T-helper 1 cell treated with Interleukin-12 subunit alpha and Interleukin-12 subunit beta and Interleukin-4 antibody, amounts not matched to agents 30 ng/mL and 1 ng/mL, for 36 hours (primary cell): ENCODE measurements around the gene KYNU. TPM values are rescaled to one million over a fixed set of nuclear protein-coding genes. Genes with fewer than 3 reads are reported as not detected.

Experiments
- intact Hi-C: fragments of 100-400 bp; cut with micrococcal nuclease; formaldehyde crosslinking; loops from one replicate; pipeline ENCODE4 v1.15.1; 2024
- total RNA-seq: library from RNA; stranded (reverse); gene quantifications from 2 replicates; pipeline ENCODE4 v1.2.3, GENCODE V29; 2022

The KYNU gene
- total RNA-seq, 1 donor from 2014 or later, result not detected

DNA sequence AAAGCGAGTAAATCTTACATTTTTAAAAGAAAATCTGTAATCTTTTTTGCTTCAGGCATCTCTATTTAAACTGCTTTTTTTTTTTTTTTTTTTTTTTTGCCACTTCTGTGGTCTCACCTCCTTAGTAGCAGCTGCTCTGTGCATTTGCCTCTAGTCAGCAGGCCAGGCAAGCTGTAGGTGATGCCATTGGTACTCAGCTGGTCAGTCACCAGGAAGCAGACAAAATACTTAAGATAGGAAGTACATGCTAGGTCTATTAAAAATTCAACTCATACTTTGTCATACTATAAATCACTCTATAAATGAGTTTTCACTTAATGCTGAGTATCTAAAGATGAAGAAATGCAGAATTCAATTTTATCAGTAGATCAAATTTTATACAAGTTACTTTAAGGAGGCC is 83.7 kb downstream of the KYNU start:
- intact Hi-C loops, result no loop called here

DNA sequence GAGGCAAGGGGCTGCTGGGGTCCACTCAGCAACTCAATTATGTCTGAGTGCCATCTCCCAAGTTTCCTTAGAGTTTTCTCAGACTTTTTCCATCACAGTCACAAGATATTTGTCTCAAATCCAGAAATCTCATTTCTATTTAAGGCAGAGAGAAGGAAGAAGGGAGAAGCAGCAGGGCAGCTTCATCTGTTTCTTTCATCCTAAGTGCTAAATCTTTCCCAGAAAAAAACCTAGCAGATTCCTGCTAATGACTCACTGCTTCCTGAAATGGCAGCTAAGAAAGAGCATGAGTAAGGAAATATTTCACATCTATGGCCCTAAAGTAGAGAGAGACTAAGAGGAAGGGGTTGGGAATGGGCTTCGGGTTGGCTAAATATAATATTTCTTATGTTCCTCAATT is 88.0 kb downstream of the KYNU start:
- intact Hi-C loops, result no loop called here

DNA sequence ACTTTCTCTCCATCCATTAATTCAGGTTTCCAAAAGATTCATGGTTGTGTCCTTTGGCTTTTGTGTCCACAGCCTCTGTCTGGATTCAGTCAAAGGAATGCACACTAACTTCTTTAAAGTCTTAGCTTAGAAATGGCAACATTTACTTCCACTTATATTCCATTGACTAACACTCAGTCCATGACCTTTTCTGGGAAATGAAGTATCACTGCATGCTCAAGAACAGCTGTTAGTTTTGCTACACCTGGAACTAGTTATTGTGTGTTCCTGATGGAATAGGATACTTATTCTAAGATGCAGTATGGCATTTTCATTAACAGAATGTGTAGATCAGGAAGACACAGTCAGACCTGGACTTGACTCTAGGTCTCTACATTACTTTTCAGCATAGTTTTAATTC is 88.8 kb downstream of the KYNU start:
- intact Hi-C loops, result no loop called here

DNA sequence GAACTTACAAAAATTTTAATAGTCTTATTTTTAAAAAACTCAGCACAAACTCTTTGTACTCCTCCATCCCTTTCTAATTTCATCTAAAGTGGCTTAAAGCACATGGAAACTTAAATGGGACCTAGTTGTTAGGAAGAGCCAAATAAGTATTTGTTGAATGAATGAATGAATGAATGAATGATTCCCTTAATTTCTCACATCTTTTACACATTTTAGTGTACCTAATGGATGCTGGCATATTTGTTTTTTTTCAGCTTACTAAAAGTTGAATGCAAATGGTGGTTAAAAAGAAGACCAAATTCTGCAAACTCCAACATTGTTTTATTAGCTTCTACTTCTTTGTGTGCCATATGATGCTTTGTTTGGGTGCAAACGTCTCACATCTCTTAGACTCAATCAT is 89.6 kb downstream of the KYNU start:
- intact Hi-C loops, result no loop called here

DNA sequence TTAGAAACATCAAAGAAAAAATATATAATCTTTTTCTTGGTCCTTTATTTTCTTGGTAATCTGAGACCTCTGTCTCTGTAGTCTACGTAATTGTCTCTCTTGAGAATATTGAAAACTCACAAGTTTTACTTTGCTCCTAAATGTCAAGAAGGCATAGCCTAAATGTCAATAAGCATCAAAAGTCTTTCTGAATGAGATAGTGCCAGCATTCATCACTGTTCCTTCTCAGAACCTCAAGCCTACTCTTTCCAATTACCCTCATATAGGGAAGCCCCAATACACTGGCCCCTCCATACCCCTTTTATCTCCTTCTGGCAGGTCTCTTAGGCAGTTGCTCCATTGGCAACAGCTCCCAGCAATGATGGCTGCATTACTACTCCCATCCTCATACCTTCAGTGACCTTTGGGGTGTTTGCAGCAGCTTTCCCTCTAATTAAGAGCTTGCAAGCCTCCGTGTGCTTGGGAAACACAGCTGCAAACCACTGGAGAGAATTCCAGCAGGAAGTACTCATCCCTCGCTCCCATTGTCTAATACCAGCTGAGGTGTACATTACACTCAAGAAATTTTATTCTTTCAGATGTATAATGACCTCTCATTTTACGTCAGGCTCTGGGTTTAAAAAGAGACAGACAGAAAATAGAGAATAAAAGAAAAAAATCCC is 95.8 kb downstream of the KYNU start:
- intact Hi-C loops, result no loop called here

DNA sequence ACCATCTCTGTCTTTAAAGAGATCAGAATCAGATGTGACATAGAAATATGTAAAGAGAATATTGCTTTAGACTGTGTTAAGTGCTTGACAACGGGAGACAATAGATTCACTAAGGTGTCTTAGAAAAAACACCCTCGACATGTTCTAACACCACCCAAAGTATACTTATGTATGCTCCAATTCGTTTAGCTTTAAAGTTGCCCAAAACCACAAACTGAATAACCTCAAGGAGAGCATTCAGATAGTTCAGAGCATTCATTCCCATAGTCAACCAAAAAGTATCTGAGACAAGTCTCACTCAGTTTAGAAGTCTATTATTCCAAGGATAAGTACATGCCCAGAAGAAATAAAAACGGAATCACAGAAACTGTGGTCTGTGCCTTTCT is 96.4 kb downstream of the KYNU start:
- intact Hi-C loops, result no loop called here

- intact Hi-C loops, result no loop called here
Observed at GRCh38 chr2:142974288-142975024, 97.0 kb downstream of the KYNU start.

DNA sequence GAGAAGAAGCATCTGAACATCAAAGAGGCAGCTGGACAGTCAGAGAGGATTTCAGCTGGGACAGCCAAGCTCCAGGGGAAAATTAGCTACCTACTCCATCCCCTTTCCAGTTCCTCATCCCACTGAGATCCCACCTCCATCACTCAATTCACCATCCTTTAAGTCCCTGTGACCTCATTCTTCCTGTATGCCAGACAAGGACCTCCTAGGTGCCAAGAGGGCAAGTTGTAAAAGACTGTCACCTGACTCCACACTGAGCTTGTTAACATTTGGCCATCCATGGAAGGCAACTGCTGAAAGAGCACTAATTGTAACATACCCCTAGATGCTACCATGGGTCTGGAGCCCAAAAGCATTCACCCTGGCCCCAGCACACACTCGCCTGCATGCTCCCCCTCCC is 97.8 kb downstream of the KYNU start:
- intact Hi-C loops, result no loop called here

GRCh38 chr2:142980246-142981068 is 103.0 kb downstream of the KYNU start:
- intact Hi-C loops, result loop anchor here (10.0 kb wide), 1 partner anchor 816 kb away; no protein-coding TSS in a partner anchor

GRCh38 chr2:142981069-142981378 is 103.6 kb downstream of the KYNU start:
- intact Hi-C loops, result loop anchor here (10.0 kb wide), 1 partner anchor 816 kb away; no protein-coding TSS in a partner anchor

DNA sequence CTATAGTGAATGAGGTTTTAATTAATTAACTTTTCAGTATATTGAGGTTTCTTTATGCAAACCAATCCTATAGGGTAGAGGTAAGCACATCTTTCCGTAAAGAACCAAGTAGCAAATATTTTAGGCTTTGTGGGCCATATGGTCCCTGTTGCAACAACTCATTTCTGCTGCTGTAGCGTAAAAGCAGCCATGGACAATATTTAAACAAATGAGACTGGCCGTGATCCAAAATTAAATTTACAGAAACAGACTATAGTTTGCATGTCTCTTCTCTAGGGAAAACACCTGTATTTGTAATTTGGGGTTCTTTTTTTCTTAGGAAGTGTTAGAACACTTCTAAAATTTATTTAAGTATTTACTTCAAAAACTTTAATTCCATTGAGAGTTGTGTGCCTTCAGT is 104.3 kb downstream of the KYNU start:
- intact Hi-C loops, result loop anchor here (10.0 kb wide), 1 partner anchor 817 kb away; no protein-coding TSS in a partner anchor

DNA sequence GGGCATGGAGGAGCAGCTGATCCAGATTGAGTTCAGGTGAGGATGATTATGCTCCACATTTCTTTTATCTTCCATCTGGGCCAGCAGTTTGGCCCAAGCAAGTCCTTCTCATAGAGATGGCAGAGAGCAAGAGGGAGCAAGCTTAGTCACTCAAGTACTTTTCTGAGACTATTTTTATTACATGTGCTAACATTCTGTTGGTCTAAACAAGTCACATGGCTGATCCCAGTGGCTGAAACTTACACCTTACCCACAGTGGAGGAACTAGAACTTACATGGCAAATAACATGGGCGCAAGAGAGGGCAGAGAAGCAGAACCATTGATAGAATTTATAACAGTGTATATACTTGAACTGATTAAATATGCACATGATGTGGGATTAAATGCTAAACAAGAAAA is 105.7 kb downstream of the KYNU start:
- intact Hi-C loops, result loop anchor here (10.0 kb wide), 1 partner anchor 818 kb away; no protein-coding TSS in a partner anchor

DNA sequence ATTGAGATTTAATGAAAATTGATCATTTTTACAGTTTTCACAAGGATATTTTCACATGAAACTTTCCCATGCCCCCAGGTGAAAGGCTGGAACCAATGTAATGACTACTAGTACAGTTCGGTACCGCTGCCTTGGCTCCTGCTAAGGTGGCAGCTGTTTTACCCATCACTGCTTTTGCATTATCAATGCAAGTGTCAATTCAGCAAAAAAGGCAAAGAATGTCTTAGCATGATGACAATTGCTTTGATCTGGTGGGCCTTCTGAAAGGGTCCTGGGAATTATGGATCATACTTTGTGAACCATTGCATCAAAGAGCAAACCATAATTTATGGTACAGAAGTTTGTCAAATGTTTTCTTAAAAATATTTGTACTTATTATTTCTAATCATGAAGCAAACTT is 107.2 kb downstream of the KYNU start:
- intact Hi-C loops, result loop anchor here (10.0 kb wide), 1 partner anchor 820 kb away; no protein-coding TSS in a partner anchor

DNA sequence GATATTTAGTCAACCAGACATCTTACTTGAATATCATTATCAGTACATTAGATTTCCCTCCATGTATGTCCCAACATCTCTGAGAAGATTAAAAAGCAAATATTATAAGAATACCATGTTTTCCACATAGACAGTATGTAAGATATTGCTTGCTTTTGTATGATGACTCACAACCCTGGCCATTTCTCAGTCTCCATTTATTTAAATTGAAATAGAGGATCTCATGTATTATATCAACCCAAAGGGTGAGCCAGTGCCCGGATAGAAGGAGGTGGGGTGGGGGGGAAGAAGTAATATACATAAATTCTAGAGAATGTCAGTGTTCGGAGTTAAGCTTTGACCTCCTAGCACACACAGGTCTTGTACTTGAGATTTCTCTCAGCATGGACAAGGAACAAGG is 109.6 kb downstream of the KYNU start:
- intact Hi-C loops, result loop anchor here (10.0 kb wide), 1 partner anchor 822 kb away; no protein-coding TSS in a partner anchor

GRCh38 chr2:142989273-142990204 is 112.1 kb downstream of the KYNU start:
- intact Hi-C loops, result loop anchor here (10.0 kb wide), 1 partner anchor 825 kb away; no protein-coding TSS in a partner anchor

DNA sequence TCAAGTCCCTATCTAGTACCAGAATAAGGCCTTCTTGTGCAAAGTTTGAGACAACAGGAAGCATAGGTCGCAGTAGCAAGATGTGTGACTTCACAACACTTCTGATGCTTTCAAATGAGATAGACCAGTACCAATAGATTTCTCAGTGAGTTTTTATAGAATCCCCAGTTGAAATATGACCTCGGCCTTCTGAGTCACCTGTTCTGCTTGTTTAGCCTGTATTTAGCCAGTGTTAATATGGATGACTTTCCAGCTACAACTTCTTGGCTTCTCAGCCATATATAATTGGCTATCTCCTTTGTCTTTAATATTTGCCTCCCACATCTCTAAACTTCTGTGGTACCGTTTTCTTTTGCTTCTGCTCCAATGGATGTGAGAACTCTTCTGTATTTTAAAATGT is 113.8 kb downstream of the KYNU start:
- intact Hi-C loops, result no loop called here

DNA sequence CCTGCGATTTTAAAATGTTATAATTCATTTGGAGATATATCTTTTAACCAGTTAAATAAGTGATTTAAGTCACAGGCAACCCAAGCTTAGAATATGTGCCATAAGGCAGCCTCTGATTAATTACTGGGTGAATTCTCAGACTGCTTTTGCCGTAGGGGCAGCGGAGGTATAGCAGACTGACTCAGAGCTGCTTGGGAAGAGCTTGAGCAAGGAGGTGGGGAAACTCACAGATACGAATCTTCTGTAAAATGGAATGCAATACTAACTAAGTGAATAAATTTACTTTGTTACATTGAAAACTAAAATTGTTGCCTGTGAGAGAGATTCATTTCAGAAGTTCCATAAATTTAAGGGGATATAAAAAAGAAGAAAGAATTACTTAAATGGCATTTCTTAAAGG is 115.4 kb downstream of the KYNU start:
- intact Hi-C loops, result no loop called here

DNA sequence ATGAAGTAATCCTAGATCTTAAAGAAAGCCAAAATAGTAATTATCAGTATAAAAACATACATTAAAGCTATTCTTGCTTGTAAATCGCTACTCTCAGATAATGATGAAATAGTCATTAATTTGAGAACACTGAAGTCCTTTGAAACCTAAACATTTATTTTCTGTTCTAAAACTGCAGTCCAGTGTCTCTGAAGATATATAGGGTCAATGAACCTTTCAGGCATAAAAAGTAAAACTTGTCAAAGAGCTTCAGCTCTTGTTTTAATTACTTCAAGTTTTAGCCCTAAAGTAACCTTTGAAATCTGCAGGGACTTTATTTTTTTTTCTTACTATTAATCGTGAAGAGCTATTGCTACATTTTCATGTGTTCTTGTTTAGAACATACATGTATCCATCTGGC is 116.3 kb downstream of the KYNU start:
- intact Hi-C loops, result no loop called here

DNA sequence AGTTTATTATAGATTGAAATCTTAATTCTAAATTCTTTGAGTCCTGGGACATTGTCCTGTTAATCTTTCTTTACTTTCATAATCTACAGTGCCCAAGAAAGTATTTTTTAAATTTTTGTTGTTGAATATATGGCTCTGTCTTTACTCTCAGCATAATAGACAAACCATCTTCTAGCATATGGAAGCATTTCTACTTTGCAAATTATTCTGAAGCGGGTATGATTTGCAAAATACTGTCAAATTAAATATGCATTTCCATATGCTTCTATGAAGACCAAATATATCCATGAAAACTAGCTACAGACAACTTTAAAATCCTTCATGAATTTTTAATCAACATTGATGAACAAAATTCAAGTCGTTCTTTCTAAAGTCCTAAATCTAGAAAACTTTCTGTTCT is 117.2 kb downstream of the KYNU start:
- intact Hi-C loops, result no loop called here

DNA sequence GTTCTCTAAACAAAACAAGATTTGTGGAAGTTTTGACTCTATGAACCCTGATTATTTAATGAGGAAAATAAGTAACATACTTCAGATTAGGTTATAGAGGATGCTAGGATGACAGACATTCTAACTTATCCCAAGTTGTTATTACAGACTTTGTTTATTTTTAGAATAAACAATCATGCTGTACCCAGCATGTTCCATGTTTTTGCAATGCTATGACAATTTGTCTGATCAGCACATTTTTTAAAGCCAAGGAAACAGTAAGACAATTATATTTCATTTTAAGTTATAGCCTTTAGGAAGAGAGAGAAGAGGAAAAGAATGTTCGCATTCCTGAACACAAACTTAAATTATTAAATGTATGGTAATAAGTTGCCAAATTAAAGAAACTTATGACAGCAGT is 119.8 kb downstream of the KYNU start:
- intact Hi-C loops, result no loop called here

- intact Hi-C loops, result no loop called here
Observed at GRCh38 chr2:143000599-143000998, 123.1 kb downstream of the KYNU start.
